HG02885 (cell line): ENCODE results near the gene ELP1.
A peak's percentile ranks its signal among the peaks of the same experiment; 100 is the strongest.
"Not testable (repeated sequence)": the region's sequence is repeated elsewhere in the genome, so short reads cannot be mapped to it uniquely, and the experiment has no call there.

Source experiments
- ATAC-seq: cut with Tn5 transposase; IDR thresholded peaks from one replicate; pipeline ENCODE4 v1.9.1; 2021; ENCODE audit warnings: mild to moderate bottlenecking; ENCODE audit not compliant: unreplicated experiment, poor library complexity

ELP1 gene, protein sequence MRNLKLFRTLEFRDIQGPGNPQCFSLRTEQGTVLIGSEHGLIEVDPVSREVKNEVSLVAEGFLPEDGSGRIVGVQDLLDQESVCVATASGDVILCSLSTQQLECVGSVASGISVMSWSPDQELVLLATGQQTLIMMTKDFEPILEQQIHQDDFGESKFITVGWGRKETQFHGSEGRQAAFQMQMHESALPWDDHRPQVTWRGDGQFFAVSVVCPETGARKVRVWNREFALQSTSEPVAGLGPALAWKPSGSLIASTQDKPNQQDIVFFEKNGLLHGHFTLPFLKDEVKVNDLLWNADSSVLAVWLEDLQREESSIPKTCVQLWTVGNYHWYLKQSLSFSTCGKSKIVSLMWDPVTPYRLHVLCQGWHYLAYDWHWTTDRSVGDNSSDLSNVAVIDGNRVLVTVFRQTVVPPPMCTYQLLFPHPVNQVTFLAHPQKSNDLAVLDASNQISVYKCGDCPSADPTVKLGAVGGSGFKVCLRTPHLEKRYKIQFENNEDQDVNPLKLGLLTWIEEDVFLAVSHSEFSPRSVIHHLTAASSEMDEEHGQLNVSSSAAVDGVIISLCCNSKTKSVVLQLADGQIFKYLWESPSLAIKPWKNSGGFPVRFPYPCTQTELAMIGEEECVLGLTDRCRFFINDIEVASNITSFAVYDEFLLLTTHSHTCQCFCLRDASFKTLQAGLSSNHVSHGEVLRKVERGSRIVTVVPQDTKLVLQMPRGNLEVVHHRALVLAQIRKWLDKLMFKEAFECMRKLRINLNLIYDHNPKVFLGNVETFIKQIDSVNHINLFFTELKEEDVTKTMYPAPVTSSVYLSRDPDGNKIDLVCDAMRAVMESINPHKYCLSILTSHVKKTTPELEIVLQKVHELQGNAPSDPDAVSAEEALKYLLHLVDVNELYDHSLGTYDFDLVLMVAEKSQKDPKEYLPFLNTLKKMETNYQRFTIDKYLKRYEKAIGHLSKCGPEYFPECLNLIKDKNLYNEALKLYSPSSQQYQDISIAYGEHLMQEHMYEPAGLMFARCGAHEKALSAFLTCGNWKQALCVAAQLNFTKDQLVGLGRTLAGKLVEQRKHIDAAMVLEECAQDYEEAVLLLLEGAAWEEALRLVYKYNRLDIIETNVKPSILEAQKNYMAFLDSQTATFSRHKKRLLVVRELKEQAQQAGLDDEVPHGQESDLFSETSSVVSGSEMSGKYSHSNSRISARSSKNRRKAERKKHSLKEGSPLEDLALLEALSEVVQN (N-terminal part only)

DNA sequence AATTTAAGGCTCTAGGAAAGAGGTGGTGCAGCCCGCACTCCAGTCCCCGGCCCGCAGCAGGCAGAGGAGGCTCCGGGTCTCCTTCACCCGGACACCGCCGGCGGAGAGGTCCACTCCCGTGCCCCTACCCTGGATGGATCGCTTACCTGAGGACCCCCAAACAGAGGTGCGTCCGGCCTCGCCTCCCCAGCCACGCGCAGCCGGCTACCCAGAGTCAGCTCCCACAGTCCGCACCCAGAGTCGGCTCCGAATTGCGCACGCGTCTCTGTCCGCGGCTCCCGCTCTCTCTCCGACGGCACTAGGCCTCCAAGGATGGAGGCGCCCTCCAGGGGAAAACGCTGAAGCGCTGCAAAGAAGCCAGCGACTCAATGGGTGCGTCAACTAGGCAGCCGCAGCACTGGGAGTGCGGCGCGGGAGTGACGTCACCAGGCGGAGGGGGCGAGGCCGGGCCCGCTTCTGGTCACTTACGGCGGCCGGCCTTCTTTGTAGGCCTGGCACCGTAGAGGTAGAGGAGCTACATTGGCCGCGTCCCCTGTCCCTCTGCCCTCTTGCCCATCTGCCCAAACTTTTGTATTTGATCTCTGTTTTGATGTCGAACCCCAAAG is at the start of gene ELP1:
ELP1 (minus strand) TSS at position 407 of the 605 bp plus-strand sequence. CDS start 2,978 bp downstream, outside the sequence.
- peak; percentile 84 for ATAC-seq

DNA sequence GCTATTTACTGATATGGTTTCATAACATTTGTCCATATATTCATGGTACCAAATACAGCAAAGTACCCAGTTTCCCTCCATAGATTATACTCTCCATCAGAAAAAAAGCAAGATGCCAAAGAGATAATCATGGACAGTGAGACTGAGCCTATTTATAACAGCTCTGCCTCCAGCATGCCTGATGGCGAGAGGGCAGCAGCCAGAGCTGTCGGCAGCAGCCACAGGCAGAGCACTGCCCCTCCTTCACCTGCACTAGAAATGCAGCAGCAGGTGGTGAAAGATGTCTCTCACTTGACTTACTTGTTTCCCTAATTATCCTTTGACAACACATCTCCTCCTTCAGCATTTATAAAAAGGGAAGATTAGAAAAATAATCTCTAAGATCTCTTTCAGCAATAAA is 47.0 kb upstream of the ELP1 start:
- ATAC-seq, result no peak

DNA sequence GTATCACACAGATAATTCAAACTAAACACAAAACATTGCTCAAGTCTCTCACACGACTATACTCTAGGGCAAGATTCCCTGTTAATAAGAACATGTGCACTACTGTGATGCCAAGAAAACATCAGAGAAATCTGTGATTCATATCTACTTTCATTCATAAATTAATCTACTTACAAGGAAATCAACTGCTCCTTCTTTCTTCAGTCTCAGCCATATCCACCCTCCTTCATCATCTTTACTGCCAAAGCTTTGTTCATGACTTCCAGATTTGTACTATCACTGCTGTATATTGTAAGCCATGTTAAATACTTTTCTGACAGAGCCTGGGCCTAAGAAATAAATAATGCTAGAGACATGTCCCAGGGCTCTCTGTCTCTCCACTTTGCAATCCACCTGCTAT is 44.3 kb upstream of the ELP1 start:
- no peak for ATAC-seq

DNA sequence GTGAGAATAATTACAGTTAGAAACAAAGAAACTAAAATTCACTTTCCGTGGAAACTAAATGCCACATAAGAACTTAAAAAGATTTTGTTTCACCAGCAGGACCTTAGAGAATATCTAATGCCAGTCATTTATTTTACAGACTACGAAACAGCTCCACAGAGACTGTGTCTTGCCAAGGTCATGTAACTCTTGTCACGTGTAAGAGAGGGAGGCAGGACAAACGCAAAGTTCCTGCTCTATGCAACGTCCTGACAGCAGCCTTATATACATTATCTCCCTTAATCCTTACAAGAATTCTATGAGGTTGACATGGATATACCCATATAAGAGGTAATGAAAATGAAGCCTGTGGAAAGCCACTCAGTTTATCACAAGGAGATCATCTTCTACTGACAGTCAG is 40.0 kb upstream of the ELP1 start:
- ATAC-seq, result no peak

DNA sequence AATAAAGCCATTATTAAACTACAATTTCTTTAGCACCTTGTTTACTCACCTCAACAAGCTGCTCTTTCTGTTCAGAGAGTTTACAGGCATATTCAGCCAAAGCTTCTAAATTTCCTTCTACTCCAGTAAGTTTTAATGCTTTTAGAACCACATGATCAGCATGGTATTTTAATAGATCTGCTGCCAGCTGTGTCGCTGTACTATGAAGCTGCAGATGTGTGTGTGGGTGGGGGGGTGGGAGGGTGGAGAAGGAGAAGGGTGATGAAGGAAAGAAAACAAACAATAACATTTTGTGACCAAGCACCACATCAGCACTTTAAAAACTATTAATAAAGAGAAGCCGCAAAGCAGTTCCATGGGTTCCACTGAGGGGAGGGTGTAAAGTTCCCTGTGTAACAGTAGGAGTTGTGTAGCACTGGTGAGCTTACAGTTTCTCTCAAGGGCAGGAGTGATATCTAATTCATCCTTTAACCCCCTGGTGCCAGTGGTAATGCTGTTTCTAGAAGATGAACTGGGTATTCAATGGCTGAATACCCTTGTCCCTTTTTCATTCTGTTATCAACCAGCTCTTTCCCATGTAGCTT is 38.8 kb upstream of the ELP1 start:
- no peak for ATAC-seq

DNA sequence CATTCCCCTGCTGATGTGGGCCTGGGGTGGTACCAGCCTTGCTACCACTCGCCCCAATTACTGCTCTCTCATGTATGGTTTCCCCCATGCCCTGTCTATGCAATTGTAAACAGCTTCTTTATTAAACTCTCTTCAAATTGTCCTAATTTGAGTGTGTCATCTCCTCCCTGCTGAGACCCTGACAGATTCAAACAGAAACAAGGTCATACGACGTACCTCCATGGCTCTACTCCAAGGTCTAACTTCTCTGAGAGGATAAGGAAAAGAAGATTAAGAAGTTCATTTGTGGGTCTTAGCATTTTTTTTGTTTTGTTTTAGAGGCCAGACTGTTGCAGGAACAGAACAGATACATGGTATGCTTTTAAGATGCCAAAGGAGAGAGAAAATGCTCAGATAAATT is 38.3 kb upstream of the ELP1 start:
- no peak for ATAC-seq

DNA sequence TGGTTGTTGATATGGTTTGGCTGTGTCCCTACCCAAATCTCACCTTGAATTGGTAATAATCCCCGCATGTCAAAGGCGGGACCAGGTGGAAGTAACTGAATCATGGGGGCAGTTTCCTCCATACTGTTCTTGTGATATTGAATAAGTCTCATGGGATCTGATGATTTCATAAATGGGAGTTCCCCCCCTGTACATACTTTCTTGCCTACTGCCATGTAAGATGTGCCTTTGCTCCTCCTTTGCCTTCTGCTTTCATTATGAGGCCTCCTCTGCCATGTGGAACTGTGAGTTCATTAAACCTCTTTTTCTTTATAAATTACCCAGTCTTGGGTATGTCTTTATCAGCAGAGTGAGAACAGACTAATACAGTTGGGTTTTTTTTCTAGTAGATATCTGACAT is 37.5 kb upstream of the ELP1 start:
- ATAC-seq, result not testable (repeated sequence)

DNA sequence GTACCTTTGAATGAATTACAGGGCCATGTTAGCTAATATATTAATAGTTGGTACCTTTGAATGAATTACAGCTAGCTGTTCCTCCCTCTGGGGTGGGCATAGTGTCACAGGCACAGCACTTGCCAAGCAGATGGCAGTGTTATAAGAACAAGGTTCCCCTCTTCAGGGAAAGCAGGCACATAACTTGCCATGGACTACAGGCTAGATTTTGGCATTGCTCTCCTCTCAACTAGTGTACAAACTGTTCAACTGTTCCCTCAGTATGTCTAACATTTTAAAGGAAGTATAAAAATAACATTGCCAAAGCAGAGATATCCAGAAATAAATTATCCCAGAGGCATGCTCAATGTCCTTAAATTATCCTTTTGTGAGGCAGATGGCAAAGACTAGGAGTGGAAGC is 34.0 kb upstream of the ELP1 start:
- no peak for ATAC-seq

DNA sequence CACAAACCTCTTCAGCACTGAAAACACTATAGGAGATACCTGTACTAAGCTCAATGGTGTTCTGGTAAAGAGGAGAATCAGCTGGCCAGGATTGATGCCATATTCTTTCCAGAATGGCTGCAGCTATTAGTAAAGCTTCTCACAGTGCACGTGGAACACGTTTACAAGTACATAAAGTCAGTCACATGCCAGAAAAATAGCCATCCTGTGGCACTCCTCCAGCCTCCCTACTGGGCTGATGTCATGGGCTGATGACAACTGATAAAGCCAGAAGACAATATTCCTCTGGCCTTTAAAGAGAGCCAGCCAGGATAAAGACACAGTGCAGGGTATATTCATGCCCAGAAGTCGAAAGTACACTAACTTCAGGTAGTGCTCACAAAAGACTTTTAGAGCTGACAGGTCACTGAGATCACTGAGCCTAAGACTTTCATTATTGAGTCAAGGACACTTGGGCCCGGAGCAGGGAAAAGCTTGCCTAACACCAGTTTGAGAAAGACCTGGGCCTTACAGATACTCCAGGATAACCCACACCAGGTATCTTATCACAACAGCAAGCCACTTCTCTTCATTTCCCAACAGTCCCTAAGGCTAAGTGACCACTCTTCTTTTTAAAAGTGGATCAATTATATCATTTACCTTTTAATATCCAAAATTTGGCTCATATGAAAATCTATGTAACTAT is 29.7 kb upstream of the ELP1 start:
- ATAC-seq, result no peak

DNA sequence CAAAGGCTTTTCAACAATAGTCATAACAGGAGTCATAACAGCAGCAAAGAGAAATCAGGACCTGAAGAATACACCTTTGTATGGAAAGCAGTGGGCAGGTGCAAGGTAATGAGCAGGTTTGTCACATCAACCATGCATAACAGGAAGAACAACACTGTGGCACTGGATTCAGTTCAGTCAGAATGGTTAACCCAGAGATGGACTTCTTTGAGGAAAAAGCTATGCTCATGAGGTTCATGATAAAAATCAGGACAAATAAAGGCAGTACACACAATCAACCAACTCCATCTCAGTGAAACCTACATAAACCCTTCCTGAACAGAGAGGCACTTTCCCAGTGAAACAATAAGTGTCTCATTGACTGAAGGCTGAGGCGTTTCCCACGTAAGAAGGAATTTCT is 27.2 kb upstream of the ELP1 start:
- ATAC-seq, result no peak

DNA sequence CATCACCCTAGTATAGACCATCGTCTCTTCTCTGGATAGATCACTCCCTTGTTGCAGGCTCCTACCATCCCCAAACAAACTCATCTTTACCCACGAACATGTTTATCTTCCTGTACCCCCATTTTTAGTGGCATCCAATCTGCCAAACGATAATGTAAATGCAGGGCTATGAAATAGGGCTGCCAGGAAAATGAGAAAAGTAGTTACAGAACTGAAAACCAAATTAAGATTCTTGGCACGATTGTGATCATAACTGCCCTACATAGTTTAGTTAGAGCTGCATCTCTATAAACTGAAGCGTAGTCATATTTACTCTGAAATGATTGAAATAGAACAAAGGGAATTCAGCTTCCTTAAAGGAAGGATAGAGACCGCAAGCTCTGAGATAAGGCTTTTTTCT is 26.4 kb upstream of the ELP1 start:
- no peak for ATAC-seq

DNA sequence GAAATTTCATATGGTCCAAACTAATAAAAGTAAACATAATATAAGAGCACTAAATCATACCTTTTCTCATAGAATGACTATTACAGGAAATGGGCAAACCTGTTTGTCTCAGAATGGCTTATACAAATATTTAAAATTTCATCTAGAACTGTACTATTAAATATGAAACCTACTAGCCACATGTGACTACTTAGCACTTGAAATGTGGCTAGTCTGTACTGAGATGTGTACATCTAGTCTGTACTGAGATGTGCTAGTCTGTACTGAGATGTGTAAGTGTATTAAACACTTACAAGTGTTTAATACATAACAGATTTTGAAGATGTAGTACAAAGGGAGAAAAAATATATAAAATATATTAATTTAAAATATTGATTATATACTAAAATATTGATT is 22.7 kb upstream of the ELP1 start:
- no peak for ATAC-seq

DNA sequence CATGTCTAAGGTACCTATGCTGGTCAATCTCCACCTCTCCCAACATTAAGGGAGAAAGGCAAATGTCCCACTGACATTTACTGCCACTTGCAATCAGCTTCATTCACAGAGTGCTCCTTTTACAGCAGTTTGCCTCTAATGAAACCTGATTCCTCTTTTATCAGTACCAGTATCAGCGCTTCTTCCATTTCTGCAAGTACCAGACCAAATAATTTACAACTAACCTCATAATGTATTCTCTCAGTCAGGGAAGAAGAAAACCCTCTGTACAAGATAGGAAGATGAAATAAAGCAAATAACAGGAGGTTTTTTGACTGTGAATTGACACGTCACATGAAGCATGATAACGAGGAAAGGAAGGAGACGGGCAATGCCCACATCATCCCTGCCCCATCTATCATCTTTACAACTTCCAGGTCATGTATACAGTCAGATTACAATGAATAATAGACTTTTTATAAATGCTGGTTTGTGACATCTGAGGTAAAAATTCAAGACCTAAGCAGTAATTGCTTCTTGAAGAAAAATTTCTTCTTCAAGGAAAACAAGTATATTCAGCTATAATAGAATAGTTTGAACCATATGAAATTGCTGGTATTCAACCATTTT is 22.2 kb upstream of the ELP1 start:
- ATAC-seq, result no peak

DNA sequence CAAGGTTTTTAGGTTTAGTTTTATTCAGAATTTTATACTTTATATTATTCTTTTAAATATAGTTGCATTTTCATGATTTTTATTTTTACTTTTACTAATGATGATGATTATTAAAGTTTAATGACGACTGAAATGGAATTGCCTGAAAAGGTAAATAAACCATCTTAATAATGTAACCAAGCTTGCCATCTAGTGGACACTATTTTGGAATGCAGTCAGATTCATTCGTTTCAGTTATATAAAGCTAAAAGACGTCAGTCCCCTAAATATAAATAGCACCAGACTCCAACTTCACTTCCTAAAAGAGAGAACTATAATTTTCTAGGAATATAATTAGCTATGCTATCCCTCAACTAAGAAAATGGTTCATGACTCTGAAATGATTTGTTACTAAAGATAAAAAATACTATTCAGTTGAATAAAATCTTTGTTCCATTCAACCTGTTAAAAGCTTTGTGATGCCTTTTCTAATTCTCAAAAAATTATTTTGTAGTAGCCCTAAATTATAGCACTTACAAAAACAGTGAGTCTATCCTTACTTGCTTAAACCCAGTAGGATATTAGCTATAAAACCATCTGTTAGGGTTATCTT is 20.2 kb upstream of the ELP1 start:
- ATAC-seq, result no peak

DNA sequence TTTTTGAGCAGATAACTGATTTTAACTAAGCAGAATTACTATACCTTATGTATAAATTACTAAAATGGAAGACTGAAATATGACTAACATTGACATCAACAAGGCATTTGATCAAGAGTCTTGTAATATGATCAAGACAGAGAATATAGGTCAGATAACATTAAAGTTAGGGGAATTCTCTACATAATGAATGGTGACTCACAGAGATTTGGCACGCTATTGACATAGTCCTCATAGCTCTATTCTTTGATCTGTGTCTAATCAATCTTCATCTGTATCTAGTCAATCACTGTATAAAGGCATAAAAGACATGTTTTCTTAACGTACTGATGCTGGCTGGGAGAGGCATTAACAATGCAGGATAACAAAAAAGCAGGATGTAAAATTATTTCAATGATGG is 17.7 kb upstream of the ELP1 start:
- no peak for ATAC-seq

DNA sequence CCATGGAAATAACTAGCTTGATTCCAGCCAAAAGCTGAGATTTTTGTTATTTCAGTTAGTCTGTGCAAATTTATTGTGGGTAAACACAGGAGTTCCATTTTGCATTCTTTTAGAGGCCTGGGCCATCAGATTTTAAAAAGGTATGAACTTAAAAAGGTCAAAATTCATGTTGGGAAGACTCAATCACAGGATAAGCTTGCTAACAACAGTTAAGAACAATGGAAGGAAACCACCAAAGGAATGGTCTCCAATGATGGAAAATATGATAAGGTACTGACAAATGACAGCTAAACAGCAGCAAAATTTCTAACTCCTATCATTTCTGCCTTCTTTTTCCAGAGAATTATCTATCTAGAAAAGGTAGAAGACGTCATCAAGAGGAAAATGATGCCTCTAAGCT is 16.2 kb upstream of the ELP1 start:
- ATAC-seq, result no peak

DNA sequence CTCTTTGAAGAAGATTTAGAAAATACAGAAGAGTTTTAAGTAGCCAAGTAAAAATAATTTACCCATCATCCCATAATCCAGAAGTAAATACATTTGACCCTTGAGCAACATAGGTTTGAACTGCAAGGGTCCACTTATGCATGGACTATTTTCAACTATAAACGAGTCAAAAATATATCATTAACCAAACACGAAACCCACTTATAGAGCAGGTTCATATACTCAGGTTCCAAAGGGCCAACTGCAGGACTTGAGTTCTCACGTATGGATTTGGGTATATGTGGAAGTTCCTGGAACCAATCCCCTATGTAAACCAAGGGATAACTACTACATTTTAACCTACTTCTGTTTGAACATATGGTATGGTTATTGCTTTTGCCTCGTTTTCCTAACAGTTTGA is 6.1 kb upstream of the ELP1 start:
- ATAC-seq, result no peak

DNA sequence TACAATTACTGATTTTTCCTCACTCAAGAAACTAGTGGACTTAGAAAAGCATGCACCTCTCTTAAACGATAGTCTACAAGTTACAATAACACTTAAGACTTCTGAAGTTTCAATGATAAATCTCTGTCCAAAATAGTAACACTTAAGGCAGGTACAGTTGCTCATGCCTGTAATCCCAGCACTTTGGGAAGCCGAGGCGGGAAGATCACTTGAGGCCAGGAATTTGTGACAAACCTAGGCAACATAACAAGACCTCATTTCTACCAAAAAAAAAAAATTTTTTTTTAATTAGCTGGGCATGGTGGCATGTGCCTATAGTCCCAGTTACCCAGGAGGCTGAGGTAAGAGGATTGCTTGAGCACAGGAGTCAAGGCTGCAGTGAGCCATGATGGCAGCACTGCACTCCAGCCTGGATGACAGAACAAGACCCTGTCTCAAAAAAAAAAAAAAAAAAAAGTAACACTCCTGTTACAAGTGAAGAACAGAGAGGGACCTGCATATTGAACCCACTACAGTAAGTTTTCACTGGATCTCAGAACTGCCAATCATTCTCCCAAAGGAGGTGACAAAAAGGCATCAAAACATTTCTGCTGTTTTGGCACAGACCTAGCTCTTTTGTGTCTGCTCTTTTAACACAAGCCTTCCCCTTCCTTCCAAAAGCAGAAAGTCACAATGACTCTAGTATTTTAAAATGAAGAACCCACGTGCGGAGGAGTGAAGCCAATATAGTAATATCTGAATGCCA is 3.8 kb upstream of the ELP1 start:
- ATAC-seq, result no peak
